Measurements from ENCODE around the gene CELSR2. TPM values are rescaled to one million over a fixed set of nuclear protein-coding genes. Genes with fewer than 3 reads are reported as not detected.

Gene CELSR2
- total RNA-seq, 1 experiment from 2014 or later = 30.2 TPM

- no peak overlapping the region for H3K27ac ChIP-seq (ENCODE audit: low read depth, low read length, poor library complexity, severe bottlenecking)
- no peaks in the 10 kb centered on the region for H3K27me3 ChIP-seq (replicated peaks; ENCODE audit: insufficient read depth, low read depth, low read length, poor library complexity)
- ChIA-PET POLR2A (ENCODE audit: low non-redundant PET) (no interaction called here), CTCF (no interaction called here)
- no peak for TF ChIP-seq EZH2 (IDR thresholded peaks at IDR 0.05; ENCODE audit: borderline replicate concordance, low read depth, low read length, poor library complexity, severe bottlenecking)
- peaks cover 4% of the 10 kb centered on the region for H3K36me3 ChIP-seq (ENCODE audit: insufficient read depth, low read length, poor library complexity, severe bottlenecking)
- H3K9me3 ChIP-seq (ENCODE audit: low read depth, low read length, poor library complexity, severe bottlenecking) = no peaks in the 10 kb centered on the region
- no TSS peak for BruUV-seq (replicated peaks)
- intact Hi-C loops (cut with micrococcal nuclease; ENCODE audit: unreplicated experiment) = no loop called here
- no peak overlapping the region for H3K4me3 ChIP-seq (ENCODE audit: low read depth, low read length, poor library complexity, severe bottlenecking)
- DNase-seq (ENCODE audit: low spot score) = no peak
- no peaks in the 10 kb centered on the region for H3K4me1 ChIP-seq (ENCODE audit: insufficient read depth, low read length, poor library complexity, severe bottlenecking)
Observed at GRCh38 chr1:109322974-109323373, 73.6 kb downstream of the CELSR2 start.

Other genes starting within 250 kb of the CELSR2 start
- 17.4 and 21.0 TPM in 2 replicates for gene WDR47, start 207.4 kb upstream of the CELSR2 start, total RNA-seq (2021)
- 45.3 and 58.8 TPM in 2 replicates for gene TAF13, start 173.5 kb upstream of the CELSR2 start, total RNA-seq (2021)
- 26.4 and 30.0 TPM in 2 replicates for gene TMEM167B, start 158.8 kb upstream of the CELSR2 start, total RNA-seq (2021)
- gene ELAPOR1, start 135.4 kb upstream of the CELSR2 start, total RNA-seq (2021) = 0.17 and 0.24 TPM in 2 replicates
- 259 and 320 TPM in 2 replicates for gene SARS1, start 35.6 kb upstream of the CELSR2 start, total RNA-seq (2021)
- 75.0 and 85.2 TPM in 2 replicates for gene PSRC1, start 33.6 kb downstream of the CELSR2 start, total RNA-seq (2021)
- not detected in 2 replicates for gene MYBPHL, start 57.5 kb downstream of the CELSR2 start, total RNA-seq (2021)
- 52.4 and 56.5 TPM in 2 replicates for gene SORT1, start 148.4 kb downstream of the CELSR2 start, total RNA-seq (2021)
- 189 and 201 TPM in 2 replicates for gene PSMA5, start 176.9 kb downstream of the CELSR2 start, total RNA-seq (2021)
- 0.09 and 0.13 TPM in 2 replicates for gene SYPL2, start 217.0 kb downstream of the CELSR2 start, total RNA-seq (2021)
- gene ATXN7L2, start 234.4 kb downstream of the CELSR2 start, total RNA-seq (2021) = 11.0 and 16.3 TPM in 2 replicates
- 5.7 and 7.3 TPM in 2 replicates for gene CYB561D1, start 244.6 kb downstream of the CELSR2 start, total RNA-seq (2021)